ENCODE results near the gene TSPAN15.
A peak's percentile ranks its signal among the peaks of the same experiment; 100 is the strongest.

GRCh38 chr10:69516316-69516715 is 65.1 kb downstream of the TSPAN15 start:
- TF ChIP-seq CTCF (conservative IDR thresholded peaks at IDR 0.05; ENCODE audit: low read depth in 2 of 2) (peak; percentile 86 to 100), ETS1 (IDR thresholded peaks at IDR 0.05) (no peak), EZH2 (IDR thresholded peaks at IDR 0.05; ENCODE audit: low read depth, unreplicated experiment) (no peak), POLR2AphosphoS5 (IDR thresholded peaks at IDR 0.05; ENCODE audit: low read depth) (no peak), REST (IDR thresholded peaks at IDR 0.05; ENCODE audit: unreplicated experiment) (no peak), EZH2phosphoT487 (IDR thresholded peaks at IDR 0.05; ENCODE audit: unreplicated experiment) (no peak), NANOG (IDR thresholded peaks at IDR 0.05; ENCODE audit: borderline replicate concordance) (no peak), JUNB (IDR thresholded peaks at IDR 0.05; ENCODE audit: unreplicated experiment) (no peak), CREB1 (CRISPR knock-in tag; IDR thresholded peaks at IDR 0.05; ENCODE audit: low read depth) (no peak), ZNF331 (CRISPR knock-in tag; IDR thresholded peaks at IDR 0.05; ENCODE audit: low read depth) (no peak), STAT1 (IDR thresholded peaks at IDR 0.05; ENCODE audit: unreplicated experiment) (no peak), ZNF462 (CRISPR knock-in tag; IDR thresholded peaks at IDR 0.05) (no peak)

All from GM23338 (cell line).